Breast epithelium (tissue), 3 donors: ENCODE data around the gene SYNGR3.

Experiments
- CTCF ChIP-seq, 3 donors: fragments of 450-650 bp; IDR thresholded peaks; one replicate each; pipeline ENCODE4 v1.5.1; 2016 to 2017; ENCODE audit warnings: antibody characterized with exemption in 3 of 3, mild to moderate bottlenecking in 3 of 3, moderate library complexity in 3 of 3
- POLR2A ChIP-seq: fragments of 450-650 bp; IDR thresholded peaks from one replicate; pipeline ENCODE4 v1.6.1; 2016; ENCODE audit warnings: antibody characterized with exemption, mild to moderate bottlenecking, moderate library complexity

GRCh38 chr16:1975432-1976215 is 14.1 kb upstream of the SYNGR3 start:
- no peak for TF ChIP-seq POLR2A
- no peak for TF ChIP-seq CTCF (IDR thresholded peaks at IDR 0.05)
